Hematopoietic multipotent progenitor cell treated with erythropoietin and hydrocortisone succinate and interleukin-3 and kit ligand, for 4 days (in vitro differentiated cells): Measurements from ENCODE around the gene ARID5B.

Experiments
- DNase-seq: peaks from one replicate; pipeline ENCODE4 v3.0.0-alpha.2; 2015

Gene ARID5B

DNA sequence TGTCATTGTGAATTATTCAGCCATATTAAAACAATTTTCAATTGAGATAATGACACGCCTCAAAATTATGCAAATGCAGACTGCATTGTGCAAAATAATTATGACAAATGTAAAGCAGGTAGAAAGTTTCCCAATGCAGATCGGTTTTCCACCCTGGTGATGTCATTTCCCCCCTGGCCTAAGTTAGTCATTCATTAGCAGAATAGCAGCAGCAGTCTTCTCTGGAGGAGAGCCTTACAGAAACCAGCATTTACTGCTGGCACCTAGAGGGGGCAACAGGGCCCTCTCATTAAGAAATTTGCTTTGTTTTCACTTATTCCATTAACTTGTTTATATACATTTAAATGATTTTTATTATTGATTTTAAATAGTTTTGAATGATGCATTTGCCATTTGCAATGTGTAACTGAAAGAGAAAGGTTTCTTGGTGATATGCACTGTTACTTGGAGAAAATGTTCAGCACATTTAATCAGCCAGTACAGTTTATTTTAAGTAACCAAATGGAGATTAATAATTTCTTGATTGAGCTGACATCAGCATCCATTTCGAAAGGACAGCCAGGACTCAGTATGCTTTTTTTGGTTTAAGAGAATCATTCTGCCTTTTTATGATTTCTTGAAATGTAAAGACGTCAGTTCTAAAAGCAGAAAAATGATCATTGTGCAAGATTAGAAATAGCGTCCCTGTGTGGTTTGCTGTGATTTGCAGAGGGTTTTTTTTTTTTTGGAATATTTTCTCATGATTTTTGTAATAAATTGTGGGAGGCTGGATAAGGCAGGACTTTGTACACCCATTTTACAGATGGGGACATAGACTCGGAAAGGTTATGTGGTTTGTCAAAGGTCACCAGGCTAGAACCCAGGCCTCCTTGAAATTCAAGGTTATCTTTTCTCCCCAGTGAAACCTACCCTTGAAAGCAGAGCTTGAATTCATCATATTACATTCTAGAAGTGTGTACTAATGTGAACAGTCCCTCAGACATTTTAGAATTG lies 3.5 kb downstream of the ARID5B start:
- DNase-seq: peak; percentile 74

DNA sequence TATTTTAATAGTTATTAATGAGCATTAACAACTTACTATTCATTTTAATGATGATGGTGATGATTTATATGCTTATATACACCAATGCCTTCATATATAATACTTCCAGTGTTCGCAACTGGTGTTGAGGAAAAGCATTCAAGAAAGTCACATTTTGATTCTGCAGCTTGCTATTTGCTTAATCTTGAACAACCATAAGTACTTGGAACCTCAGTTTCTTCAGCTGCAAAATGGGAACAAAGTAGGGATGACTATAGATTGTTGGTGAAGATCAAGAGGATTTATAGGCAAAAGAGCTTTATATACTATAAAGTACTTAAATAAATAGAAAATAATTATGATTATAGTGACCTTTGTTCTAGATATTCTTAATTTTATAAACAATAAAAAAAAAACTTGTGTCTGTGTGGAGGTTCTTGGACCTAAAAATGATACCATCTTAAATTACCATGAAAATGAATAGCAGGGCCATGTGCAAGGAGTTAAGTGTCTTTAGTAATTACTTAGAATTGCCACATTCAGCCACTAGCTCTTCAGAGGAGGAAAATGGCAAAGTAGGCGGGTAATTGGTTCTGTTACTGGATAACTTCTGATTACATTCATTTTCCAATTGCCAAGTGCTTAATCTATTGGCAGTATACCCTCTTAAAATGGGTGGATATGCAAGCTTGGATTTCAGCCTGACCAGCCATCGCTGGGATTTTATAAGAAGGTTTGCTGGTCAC lies 4.5 kb downstream of the ARID5B start:
- DNase-seq: no peak

DNA sequence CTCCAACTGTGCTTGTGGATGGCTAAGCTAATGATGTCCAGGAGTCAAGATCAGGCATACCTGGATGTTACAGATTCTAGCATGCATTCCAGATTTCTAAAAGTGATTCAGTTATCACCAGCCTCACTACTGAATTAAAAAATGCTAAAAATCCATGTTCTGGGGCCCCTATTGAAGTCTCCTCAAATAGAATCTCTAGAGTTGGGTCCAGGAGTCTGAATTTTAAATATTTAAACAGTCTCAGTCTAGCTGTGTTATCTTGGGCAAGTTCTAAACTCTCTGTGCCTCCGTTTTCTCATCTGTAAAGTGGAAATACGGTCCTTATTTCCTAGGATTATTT lies 5.0 kb downstream of the ARID5B start:
- no peak for DNase-seq

DNA sequence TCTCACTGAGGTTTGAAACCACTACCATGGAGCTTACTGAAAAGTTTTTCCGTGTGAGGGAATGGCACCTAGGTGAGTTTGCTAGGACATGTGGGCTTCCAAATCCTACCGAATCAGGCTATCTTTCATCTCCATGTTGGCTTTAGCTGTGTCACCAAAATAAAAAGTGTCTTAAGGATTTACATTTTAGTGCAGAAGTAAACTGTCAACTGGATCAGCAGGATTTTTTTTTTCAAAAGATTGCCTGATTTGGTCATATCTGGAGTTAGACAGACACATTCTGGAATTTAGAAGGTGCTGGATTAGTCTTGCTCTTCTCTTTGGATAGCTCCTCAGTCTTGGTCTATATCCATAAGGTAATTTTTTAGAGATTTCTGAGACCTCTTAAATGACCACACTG lies 5.5 kb downstream of the ARID5B start:
- no peak for DNase-seq

DNA sequence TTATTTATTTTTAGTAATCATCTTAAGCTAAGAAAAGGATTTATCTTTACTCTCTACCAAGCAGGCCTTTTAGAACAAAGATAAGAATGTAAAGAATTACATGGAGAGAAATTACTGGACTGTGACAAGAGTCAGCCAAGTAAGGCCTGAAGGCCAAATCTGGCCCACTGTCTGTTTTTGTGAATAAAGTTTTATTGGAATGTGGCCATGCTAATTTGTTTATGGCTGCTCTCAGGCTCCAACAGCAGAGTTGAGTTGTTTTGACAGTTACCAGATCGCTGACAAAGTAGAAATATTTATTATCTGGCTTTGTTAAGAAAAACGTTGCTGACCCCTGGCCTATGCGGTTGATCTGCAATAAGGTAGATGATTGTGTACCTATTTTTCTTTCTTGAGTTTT lies 6.1 kb downstream of the ARID5B start:
- no peak for DNase-seq

DNA sequence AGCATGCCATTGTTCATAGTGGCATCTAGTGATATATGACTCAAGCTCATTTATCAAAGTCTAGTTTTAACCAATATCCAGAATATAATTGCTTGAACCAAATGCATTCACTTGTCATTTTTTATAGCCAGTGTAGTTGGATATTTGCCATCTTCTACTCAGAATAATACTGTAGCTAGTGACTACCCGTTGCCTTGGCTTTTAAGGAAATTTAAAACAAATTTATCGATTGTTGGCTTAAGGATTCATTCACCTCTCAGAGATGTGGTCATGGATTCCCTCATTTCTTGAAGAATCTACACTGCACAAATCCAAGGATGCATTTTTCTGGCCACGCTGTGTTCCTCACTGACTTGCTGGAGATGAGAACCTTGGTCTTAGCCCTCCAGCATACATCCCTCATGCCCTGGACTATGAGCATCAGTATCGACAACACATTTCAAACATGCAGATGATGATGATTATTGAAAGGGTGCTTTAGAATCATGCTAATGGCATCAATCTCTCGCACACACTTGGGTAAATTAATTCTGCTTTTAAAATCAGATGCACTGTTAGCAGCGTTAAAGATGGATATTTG lies 8.8 kb downstream of the ARID5B start:
- DNase-seq: no peak

DNA sequence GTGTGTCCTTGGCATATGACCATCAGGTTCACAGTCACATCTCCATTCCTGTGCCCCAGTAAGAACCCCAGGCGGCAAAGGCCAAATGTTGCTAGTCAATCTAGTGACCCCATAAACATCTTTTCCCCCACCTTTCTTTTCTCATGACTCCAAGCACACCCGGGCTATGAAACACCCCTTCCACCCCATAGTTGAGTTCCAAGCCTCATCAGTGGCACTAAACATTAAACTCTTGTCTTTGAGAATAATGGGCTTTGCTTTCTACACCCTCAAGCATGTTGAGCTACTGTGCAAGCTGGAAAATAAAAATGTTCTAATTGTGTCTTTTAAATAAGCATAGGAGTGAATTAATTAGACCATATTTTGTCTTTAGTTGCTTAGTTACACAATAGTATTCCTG lies 9.4 kb downstream of the ARID5B start:
- no peak for DNase-seq

DNA sequence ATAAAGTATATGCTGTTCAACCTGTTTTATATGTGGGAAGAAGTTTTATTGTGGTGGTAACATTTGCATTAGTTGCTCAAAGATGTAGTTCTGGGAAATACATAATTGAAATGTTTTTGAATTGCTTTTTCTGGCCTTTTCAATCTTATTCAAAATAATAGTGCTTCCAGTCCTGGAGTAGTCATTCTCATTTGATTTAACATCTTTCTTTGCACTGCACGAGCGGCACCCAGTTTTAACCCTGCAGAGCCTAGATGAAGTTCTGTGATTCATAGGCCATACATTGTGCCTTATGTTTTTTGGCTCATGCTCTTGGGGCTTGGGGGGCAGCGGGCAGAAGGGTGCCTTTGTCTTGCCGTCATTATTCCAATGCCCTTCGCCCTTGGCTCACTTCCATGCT lies 9.9 kb downstream of the ARID5B start:
- DNase-seq: no peak

DNA sequence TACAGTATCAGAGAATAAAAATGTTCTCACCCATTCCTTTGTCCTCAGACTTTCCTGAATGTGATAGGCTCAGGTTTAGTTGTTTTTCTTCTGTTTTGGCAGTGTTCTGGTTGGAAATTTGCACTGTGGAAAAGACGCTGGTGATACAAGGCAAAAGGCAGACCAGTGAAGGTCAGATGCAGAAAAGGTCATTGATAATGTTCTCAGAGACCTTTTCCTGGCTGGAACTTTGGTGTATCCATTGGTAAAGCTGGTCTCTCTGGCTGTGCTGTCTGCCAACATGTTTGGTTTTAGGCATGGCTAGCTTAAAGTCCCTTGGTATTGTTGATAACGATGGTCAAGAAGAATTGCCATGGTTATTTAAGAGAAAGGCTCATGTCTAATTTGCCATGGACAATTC lies 11.5 kb downstream of the ARID5B start:
- DNase-seq: no peak

DNA sequence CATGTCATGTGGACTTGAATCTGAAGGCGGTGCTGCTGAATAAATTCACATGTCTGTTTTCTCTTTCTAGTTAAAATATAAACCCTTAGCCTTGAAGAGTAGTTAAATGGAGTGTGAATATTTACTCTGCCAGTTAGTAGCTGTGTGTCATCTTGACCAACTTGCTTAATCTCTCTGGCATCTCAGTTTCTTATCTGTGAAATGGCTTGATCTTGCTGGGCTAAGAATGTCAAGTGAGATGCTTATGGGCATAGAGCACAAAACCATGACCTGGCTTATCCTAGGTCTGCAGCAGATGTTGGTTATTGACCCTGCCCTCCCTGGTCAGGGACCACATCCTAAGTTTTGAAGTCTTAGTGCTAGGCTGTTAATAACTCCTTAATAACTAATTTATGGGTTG lies 16.6 kb downstream of the ARID5B start:
- no peak for DNase-seq

DNA sequence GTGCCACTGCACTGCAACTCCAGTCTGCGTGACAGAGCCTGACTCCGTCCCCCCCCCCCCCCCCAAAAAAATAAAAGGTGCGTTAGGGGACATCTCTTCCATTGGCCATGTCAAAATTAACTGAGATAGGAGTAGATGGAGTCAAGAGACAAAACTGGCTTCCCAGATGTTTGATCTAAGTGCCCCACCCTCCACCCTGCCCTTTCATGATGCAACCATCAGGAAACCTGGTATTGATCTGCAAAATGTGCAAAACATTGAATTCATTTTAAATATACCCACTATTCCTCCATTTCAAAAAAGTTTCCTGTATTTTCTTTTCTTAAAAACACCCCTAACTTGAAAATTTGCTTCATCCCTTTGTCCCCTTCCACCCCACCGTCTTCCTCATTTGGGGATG lies 17.5 kb downstream of the ARID5B start:
- DNase-seq: no peak

DNA sequence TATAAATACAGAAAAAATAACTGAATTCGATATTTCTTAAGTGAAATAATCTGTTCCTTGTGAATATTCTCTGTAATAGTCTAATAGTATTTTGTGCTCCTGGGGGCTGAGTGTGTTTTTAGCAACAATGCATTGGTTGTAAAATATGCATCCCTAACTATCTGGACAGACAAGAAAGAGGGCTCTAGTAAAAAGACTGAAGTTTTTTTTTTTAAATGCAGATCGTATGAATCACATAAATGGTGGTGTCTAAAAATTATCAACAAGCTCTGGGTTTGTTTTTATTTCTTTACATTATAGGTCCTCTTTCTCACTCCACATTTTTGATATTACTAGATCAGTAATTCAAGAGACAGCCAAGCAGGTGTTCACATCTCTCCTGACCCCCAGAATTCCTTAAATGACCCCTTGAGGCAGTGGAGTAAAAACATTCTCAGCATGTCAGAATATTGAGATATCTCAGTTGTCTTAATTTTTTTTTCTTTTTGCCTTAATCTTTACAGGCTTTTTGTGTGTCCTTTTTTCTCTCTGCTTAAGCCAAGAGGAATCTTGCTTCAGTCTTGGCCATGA lies 18.2 kb downstream of the ARID5B start:
- no peak for DNase-seq

DNA sequence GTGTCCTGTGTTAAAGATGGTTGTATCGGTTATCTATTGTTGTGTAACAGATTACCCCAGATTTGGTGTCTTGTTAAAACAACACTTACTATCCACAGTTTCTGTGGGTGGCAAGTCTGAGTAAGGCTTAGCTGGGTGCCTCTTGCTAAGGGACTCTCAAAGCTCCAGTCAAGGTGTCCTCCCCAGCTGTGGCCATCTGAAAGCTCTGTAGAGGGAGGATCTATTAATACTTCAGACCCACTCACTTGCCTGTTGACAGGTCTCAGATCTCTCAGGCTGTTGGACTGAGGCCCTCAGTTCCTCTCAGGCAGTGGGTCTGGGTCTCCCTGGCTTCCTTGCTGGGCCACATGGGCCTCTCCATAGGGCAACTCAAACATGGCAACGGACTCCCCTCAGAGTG lies 19.6 kb downstream of the ARID5B start:
- DNase-seq: no peak

DNA sequence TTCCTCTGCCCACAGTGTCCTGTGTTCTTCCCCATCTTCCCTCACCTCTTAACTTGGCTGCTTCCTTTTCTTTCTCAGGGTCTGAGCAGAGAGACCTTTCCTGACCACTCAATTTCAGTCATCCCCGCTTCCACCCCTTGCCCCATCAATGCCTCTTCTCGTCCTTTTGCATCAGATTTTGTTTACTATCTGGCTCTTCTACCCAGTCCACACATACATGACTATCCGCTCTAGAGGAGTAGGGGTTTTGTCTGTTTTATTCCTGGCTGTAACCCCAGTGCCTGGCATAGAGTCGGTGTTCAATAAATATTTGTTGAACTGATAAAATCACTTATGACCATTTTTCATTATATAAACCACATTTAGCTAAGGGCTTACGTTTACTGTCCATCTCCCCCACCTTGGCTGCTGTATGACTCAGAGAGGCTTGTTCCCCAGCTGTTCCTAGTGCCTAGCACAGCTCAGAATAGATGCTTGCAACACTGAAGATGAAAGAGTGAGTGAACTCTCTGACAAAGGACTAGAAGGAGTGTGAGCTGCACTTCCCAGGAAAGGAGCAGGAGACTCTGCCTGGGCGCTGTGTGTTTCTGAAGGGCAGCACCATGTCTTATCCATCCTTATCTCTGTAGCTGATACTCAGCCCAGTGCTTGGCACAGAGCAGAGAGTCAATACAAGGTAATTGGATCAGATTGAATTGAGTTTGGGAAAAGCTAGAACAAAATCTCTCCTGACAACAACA lies 21.9 kb downstream of the ARID5B start:
- DNase-seq: no peak

DNA sequence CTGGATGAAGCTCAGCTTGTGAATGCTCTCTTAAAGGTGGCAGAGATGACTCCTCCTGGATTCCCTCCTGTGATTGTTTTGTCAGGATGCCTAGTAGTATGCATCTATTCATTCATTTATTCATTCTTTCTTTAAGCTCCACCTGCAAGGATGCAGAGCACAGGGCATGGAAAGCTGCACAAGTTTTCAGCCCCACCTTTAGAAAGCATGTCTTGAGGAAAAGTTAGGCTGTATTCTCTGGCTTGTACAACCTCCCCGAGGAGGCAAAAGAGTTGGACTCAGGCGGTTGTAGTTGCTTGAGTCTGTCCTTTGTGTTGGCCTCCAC lies 22.4 kb downstream of the ARID5B start:
- DNase-seq: no peak

DNA sequence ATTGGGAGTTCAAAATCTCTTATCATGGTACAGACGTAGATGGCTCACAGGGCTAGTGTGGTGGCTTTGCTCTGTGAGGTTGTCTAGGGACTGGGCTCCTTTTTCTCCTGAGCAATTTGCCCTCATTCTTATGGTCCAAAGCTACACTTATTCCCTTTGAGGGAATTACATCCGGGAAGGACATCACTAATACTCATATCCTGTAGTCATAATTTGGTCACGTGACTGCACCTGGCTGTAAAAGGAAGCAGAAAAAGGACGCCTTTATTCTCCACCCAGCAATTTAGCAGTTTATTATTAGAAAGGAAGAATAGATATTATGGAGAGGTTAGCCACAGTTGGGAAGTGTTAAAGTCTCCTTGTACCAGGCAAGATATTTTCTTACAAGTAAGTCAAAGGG lies 28.1 kb downstream of the ARID5B start:
- DNase-seq: no peak

DNA sequence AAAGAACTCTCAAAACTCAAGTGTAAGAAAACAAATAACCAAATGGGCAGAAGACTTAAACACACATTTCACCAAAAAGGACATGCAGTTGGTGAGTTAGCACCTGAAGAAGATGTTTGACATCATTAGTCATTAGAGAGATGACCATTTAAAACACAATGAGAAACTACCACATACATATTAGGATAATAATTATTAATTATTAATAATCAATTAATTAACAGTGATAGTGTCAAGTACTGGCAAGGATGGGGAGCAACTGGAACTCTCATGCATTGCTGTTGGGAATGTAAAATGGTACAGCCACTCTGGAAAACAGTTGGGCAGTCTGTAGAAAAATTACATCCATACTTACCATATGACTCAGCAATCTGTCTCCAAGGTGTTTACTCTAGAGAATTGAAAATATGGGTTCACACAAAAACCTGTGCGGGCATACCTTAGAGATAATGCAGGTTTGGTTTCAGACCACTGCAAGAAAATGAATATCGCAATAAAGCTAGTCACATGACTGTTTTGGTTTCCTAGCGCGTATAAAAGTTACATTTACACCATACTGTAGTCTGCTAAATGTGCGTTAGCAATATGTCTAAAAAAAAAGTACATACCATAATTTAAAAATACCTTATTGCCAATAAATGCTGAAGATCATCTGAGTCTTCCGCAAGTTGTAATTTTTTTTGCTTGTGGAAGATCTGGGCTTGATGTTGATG lies 30.3 kb downstream of the ARID5B start:
- DNase-seq: no peak

DNA sequence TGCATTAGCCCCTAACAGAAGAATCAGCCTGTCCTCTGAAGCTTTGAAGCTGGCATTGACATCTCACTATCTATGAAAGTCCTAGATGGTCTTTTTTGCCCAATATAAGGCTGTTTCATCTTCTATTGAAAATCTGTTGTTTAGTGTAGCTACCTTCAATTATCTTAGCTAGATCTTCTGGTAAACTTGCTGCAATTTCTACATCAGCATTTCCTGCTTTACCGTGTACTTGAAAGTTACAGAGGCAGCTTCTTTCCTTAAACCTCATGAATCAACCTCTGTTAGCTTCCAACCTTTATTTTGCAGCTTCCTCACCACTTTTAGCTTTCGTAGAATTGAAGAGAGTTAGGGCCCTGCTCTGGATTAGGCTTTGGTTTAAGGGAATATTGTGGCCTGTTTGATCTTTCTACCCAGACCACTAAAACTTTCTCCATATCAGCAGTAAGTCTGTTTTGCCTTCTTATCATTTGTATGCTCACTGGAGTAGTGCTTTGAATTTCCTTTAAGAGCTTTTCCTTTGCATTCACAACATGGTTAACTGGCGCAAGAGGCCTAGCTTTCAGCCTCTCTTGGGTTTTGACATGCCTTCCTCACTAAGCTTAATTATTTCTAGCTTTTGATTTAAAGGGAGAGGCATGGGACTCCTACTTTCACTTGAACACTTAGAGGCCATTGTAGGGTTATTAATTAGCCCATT lies 32.5 kb downstream of the ARID5B start:
- DNase-seq: peak; percentile 41

DNA sequence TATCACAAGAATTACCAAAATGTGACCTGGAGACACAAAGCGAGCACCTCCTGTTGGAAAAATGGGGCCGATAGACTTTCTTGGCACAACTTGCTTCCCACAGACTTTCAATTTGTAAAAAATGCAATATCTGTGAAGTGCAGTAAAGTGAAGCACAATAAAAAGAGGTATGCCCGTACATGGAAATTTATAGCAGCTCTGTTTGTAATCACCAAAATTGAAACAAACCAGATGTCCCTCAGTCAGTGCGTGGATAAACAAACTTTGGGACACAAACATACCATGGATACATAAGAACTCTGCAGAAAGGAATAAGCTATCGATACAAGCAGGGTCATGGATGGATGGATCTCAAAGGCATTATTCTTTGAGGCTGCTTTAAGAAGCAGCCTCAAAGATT lies 33.6 kb downstream of the ARID5B start:
- DNase-seq: no peak

DNA sequence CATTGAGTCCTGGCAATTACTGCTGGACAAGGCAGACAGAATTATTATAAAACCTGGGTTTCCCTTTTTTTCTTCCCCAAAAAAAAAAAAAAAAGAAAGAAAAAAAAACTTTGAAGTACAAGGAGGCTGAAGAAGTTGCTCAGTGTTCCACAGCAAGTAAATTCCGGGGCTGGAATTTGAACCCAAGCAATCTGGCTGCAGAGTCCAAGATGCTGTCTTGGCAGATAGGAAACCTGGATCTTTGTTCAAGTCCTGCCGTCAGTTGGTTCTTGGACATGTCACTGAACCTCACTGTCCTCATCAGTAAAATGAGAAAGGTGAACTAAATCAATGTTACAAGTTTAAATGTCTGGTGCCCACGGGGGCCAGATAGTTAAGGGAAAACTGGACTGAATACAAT lies 35.3 kb downstream of the ARID5B start:
- no peak for DNase-seq

DNA sequence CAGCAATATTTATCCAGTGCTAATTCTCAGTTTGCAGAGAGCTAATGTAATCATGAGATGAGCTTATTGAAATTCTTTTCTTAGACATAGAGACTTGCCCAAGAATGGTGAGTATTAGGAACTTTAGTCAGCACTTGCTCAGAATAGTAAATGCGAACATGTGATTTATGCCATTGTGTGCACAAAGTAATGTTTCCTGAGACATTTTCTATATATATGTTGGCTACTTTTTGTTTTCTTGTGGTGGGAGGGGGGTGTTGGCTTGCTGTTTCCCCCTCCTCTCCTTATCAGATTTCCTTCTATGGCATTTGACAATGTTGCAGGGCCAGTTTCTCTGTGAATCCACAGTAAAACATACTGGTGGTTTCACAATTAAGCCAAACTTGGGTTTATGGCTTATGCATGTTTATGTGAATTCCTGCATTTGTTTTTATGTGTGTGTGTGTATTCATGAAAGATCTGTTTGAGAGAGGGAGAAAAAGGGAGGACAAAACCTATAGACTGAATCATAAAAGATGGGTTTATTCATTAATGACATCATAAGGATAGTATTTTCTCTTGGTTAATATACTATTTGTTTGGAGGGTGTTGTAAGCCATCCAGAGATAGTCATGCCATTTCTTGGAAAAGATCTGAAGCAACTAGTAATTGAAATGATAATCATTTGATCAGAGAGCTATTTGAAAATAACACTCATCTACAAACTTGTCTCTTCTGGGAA lies 36.3 kb downstream of the ARID5B start:
- peak; percentile 21 for DNase-seq
